Activated naive CD8-positive, alpha-beta T cell treated with anti-CD3 and anti-CD28 coated beads, Interleukin-2, amount 10 ng/mL, durations not matched to agents 7 days and 5 days (primary cell): ENCODE results near the gene TSHZ2. TPM values are rescaled to one million over a fixed set of nuclear protein-coding genes. Genes with fewer than 3 reads are reported as not detected.
"Not testable (repeated sequence)": the region's sequence is repeated elsewhere in the genome, so short reads cannot be mapped to it uniquely, and the experiment has no call there.

ENCODE experiments used
- ATAC-seq: fragments of 150-1000 bp; cut with Tn5 transposase; one replicate; pipeline ENCODE4 v1.10.0; 2021; ENCODE audit warnings: low read depth, moderate library complexity
- POLR2A ChIA-PET: fragments of 350-600 bp; sonication (Branson Sonifier 250); formaldehyde crosslinking; loops from one replicate; lab custom pipeline; 2021; ENCODE audit warnings: antibody characterized with exemption; lab: Charles Lee
- DNase-seq: peaks from one replicate; pipeline ENCODE4 v3.0.0; 2021
- H3K27ac Mint-ChIP-seq: one replicate; pipeline ENCODE4 v1.8.0; 2022; ENCODE audit warnings: mild to moderate bottlenecking, mixed read lengths
- H3K27me3 Mint-ChIP-seq: one replicate; pipeline ENCODE4 v1.8.0; 2022; ENCODE audit warnings: mild to moderate bottlenecking, moderate library complexity, mixed read lengths
- H3K36me3 Mint-ChIP-seq: one replicate; pipeline ENCODE4 v1.8.0; 2021; ENCODE audit warnings: mild to moderate bottlenecking, mixed read lengths
- H3K4me1 Mint-ChIP-seq: one replicate; pipeline ENCODE4 v1.8.0; 2021; ENCODE audit warnings: mixed read lengths
- H3K4me3 Mint-ChIP-seq: one replicate; pipeline ENCODE4 v1.8.0; 2022; ENCODE audit warnings: mild to moderate bottlenecking, moderate library complexity, mixed read lengths
- H3K9me3 Mint-ChIP-seq: one replicate; pipeline ENCODE4 v1.8.0; 2021; ENCODE audit warnings: mixed read lengths
- total RNA-seq, 2 experiments: library from RNA; stranded (reverse); gene quantifications; one replicate each; pipeline ENCODE4 v1.2.3, GENCODE V29; 2021

Gene TSHZ2
- total RNA-seq, 2 experiments from 2014 or later, result 0.44 to 0.54 TPM

GRCh38 chr20:53419693-53420460 is 447.7 kb downstream of the TSHZ2 start:
- H3K4me3 Mint-ChIP-seq, result no peak overlapping the region
- H3K36me3 Mint-ChIP-seq, result no peaks in the 10 kb centered on the region
- no peak overlapping the region for H3K27ac Mint-ChIP-seq
- no peaks in the 10 kb centered on the region for H3K9me3 Mint-ChIP-seq
- no peak for DNase-seq
- no peak for ATAC-seq
- POLR2A ChIA-PET, result no interaction called here
- H3K4me1 Mint-ChIP-seq, result peaks cover 3% of the 10 kb centered on the region
- no peaks in the 10 kb centered on the region for H3K27me3 Mint-ChIP-seq

GRCh38 chr20:53421343-53421742 is 449.2 kb downstream of the TSHZ2 start:
- POLR2A ChIA-PET, result no interaction called here
- ATAC-seq (no peak), DNase-seq (no peak)
- H3K4me3 Mint-ChIP-seq, result no peak overlapping the region
- H3K36me3 Mint-ChIP-seq, result no peaks in the 10 kb centered on the region
- H3K27ac Mint-ChIP-seq, result no peak overlapping the region
- no peaks in the 10 kb centered on the region for H3K9me3 Mint-ChIP-seq
- no peaks in the 10 kb centered on the region for H3K27me3 Mint-ChIP-seq
- H3K4me1 Mint-ChIP-seq, result peaks cover 3% of the 10 kb centered on the region

GRCh38 chr20:53422039-53422438 is 449.9 kb downstream of the TSHZ2 start:
- POLR2A ChIA-PET, result no interaction called here
- no peak overlapping the region for H3K4me3 Mint-ChIP-seq
- no peaks in the 10 kb centered on the region for H3K9me3 Mint-ChIP-seq
- H3K27ac Mint-ChIP-seq, result no peak overlapping the region
- no peaks in the 10 kb centered on the region for H3K27me3 Mint-ChIP-seq
- DNase-seq (no peak), ATAC-seq (no peak)
- H3K4me1 Mint-ChIP-seq, result peaks cover 3% of the 10 kb centered on the region
- no peaks in the 10 kb centered on the region for H3K36me3 Mint-ChIP-seq

- POLR2A ChIA-PET, result no interaction called here
- Mint-ChIP-seq H3K4me1 (peaks cover 6% of the 10 kb centered on the region), H3K27me3 (no peaks in the 10 kb centered on the region), H3K4me3 (no peak overlapping the region), H3K9me3 (no peaks in the 10 kb centered on the region), H3K36me3 (no peaks in the 10 kb centered on the region), H3K27ac (no peak overlapping the region)
- no peak for DNase-seq
- ATAC-seq, result no peak
These were observed 451.5 kb downstream of the TSHZ2 start for GRCh38 chr20:53423587-53424146.

GRCh38 chr20:53425481-53425880 is 453.3 kb downstream of the TSHZ2 start:
- ATAC-seq (no peak), DNase-seq (no peak)
- Mint-ChIP-seq H3K27ac (no peak overlapping the region), H3K4me1 (peaks cover 9% of the 10 kb centered on the region), H3K9me3 (no peaks in the 10 kb centered on the region), H3K4me3 (no peak overlapping the region), H3K27me3 (no peaks in the 10 kb centered on the region), H3K36me3 (no peaks in the 10 kb centered on the region)
- POLR2A ChIA-PET, result no interaction called here

- Mint-ChIP-seq H3K4me1 (peaks cover 9% of the 10 kb centered on the region), H3K9me3 (no peaks in the 10 kb centered on the region), H3K27me3 (no peaks in the 10 kb centered on the region), H3K36me3 (no peaks in the 10 kb centered on the region), H3K4me3 (no peak overlapping the region), H3K27ac (no peak overlapping the region)
- DNase-seq (no peak), ATAC-seq (no peak)
- POLR2A ChIA-PET, result no interaction called here
These were observed 453.8 kb downstream of the TSHZ2 start for GRCh38 chr20:53425941-53426340.

GRCh38 chr20:53426766-53427312 is 454.7 kb downstream of the TSHZ2 start:
- POLR2A ChIA-PET, result no interaction called here
- H3K36me3 Mint-ChIP-seq, result no peaks in the 10 kb centered on the region
- H3K4me3 Mint-ChIP-seq, result no peak overlapping the region
- no peaks in the 10 kb centered on the region for H3K27me3 Mint-ChIP-seq
- H3K27ac Mint-ChIP-seq, result no peak overlapping the region
- DNase-seq, result no peak
- H3K9me3 Mint-ChIP-seq, result no peaks in the 10 kb centered on the region
- ATAC-seq, result no peak
- H3K4me1 Mint-ChIP-seq, result peaks cover 9% of the 10 kb centered on the region

- Mint-ChIP-seq H3K27me3 (no peaks in the 10 kb centered on the region), H3K4me1 (peaks cover 6% of the 10 kb centered on the region), H3K27ac (no peak overlapping the region), H3K9me3 (peaks cover 2% of the 10 kb centered on the region), H3K4me3 (no peak overlapping the region), H3K36me3 (no peaks in the 10 kb centered on the region)
- POLR2A ChIA-PET, result no interaction called here
- no peak for DNase-seq
- no peak for ATAC-seq
These were observed 455.8 kb downstream of the TSHZ2 start for GRCh38 chr20:53427951-53428350.

GRCh38 chr20:53428588-53428987 is 456.4 kb downstream of the TSHZ2 start:
- Mint-ChIP-seq H3K27ac (no peak overlapping the region), H3K4me1 (peaks cover 6% of the 10 kb centered on the region), H3K9me3 (peaks cover 3% of the 10 kb centered on the region), H3K36me3 (no peaks in the 10 kb centered on the region), H3K4me3 (no peak overlapping the region), H3K27me3 (no peaks in the 10 kb centered on the region)
- no peak for DNase-seq
- POLR2A ChIA-PET, result no interaction called here
- no peak for ATAC-seq

- Mint-ChIP-seq H3K4me3 (no peak overlapping the region), H3K4me1 (peaks cover 6% of the 10 kb centered on the region), H3K27me3 (no peaks in the 10 kb centered on the region), H3K9me3 (peaks cover 3% of the 10 kb centered on the region), H3K27ac (no peak overlapping the region), H3K36me3 (no peaks in the 10 kb centered on the region)
- DNase-seq, result no peak
- POLR2A ChIA-PET, result no interaction called here
- no peak for ATAC-seq
These were observed 456.8 kb downstream of the TSHZ2 start for GRCh38 chr20:53428996-53429395.

GRCh38 chr20:53434662-53435061 is 462.5 kb downstream of the TSHZ2 start:
- Mint-ChIP-seq H3K4me1 (no peaks in the 10 kb centered on the region), H3K27me3 (no peaks in the 10 kb centered on the region), H3K27ac (no peak overlapping the region), H3K36me3 (no peaks in the 10 kb centered on the region), H3K4me3 (no peak overlapping the region), H3K9me3 (peaks cover 7% of the 10 kb centered on the region)
- POLR2A ChIA-PET, result no interaction called here
- no peak for DNase-seq
- ATAC-seq, result no peak

- H3K9me3 Mint-ChIP-seq, POLR2A ChIA-PET, H3K27me3 Mint-ChIP-seq, DNase-seq, ATAC-seq, H3K4me3 Mint-ChIP-seq, H3K36me3 Mint-ChIP-seq, H3K27ac Mint-ChIP-seq, H3K4me1 Mint-ChIP-seq: not testable (repeated sequence)
These were observed 464.8 kb downstream of the TSHZ2 start for GRCh38 chr20:53436927-53437326.

GRCh38 chr20:53438368-53438767 is 466.2 kb downstream of the TSHZ2 start:
- ATAC-seq (no peak), DNase-seq (no peak)
- Mint-ChIP-seq H3K27me3 (peaks cover 2% of the 10 kb centered on the region), H3K4me3 (no peak overlapping the region), H3K36me3 (no peaks in the 10 kb centered on the region), H3K9me3 (peaks cover 5% of the 10 kb centered on the region), H3K27ac (no peak overlapping the region), H3K4me1 (no peaks in the 10 kb centered on the region)
- POLR2A ChIA-PET, result no interaction called here

GRCh38 chr20:53439046-53439445 is 466.9 kb downstream of the TSHZ2 start:
- ATAC-seq (no peak), DNase-seq (no peak)
- no peaks in the 10 kb centered on the region for H3K36me3 Mint-ChIP-seq
- peaks cover 2% of the 10 kb centered on the region for H3K27me3 Mint-ChIP-seq
- POLR2A ChIA-PET, result no interaction called here
- H3K4me3 Mint-ChIP-seq, result no peak overlapping the region
- H3K27ac Mint-ChIP-seq, result no peak overlapping the region
- peaks cover 4% of the 10 kb centered on the region for H3K9me3 Mint-ChIP-seq
- H3K4me1 Mint-ChIP-seq, result no peaks in the 10 kb centered on the region
